Measurements from ENCODE around the gene CAMSAP1. TPM values are rescaled to one million over a fixed set of nuclear protein-coding genes. Genes with fewer than 3 reads are reported as not detected.

Gene CAMSAP1
- total RNA-seq, 2 experiments from 2014 or later: 30.4 to 33.0 TPM

DNA sequence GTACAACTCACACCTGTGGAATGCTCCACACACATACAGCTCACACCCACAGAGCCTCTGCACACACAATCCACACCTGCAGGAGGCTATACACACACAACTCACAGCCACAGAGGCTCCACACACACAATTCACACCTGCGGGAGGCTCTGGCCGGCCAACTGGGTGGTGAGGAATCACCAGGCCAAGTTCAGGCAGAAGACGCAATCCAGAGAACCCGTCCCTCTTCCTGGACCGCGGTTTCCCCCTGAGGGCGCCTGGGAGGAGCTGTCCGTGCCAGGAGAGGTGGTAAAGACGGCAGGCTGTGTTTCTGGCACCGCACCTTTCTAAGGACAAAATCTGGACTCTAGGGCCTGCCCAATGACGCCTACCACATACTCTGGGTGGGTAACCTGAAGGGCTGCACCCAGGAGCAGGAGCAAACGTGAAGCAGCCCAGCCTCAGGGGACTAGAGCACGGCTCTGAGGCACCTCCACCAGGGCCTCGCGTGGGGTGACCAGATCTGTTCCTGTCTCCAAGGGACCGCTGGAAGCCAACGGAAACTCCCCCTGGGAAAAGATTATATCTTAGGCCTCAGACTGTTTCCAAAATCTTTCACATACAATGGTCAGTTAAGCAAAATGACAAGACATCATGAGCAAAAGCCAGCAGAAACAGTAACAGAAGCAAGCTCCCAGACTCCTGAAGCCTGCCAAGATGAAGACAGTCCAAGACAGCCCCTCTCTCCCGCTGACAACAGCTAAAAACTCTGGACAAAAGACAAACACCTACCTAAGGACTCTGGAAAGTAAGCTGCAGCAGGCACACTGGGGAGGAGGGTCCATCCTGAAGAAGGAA is 16.9 kb downstream of the CAMSAP1 start:
- Histone ChIP-seq H3K4me1 (ENCODE audit: insufficient read depth, low read length, poor library complexity, severe bottlenecking) (peaks cover 38% of the 10 kb centered on the region), H3K9me2 (ENCODE audit: insufficient read depth, low read length) (no peaks in the 10 kb centered on the region), H3K79me2 (ENCODE audit: insufficient read depth, low read depth, low read length) (peaks cover 70% of the 10 kb centered on the region), H3K27ac (ENCODE audit: low read depth, low read length, poor library complexity, severe bottlenecking) (no peak overlapping the region), H3K9me3 (ENCODE audit: low read length) (peaks cover 9% of the 10 kb centered on the region; the same call in 1 of the 2 replicates), H4K20me1 (ENCODE audit: insufficient read depth, low read length) (peaks cover 19% of the 10 kb centered on the region), H3K4me3 (ENCODE audit: low read depth, low read length, poor library complexity, severe bottlenecking) (no peak overlapping the region), H3K4me2 (ENCODE audit: low read length) (no peak overlapping the region), H3K36me3 (ENCODE audit: insufficient read depth, low read length) (peaks cover 9% of the 10 kb centered on the region; the same call in 1 of the 2 replicates), H2AFZ (ENCODE audit: low read length) (no peak overlapping the region)
- intact Hi-C loops (cut with micrococcal nuclease; ENCODE audit: unreplicated experiment): no loop called here
- DNase-seq (ENCODE audit: low spot score): no peak
- POLR2A ChIA-PET: interaction anchor here (1.1 kb wide), 1 partner anchor 41 kb away, joined by 3 read pairs; no protein-coding TSS in a partner anchor
- no TSS peak for BruUV-seq (replicated peaks)
- TF ChIP-seq EZH2phosphoT487 (IDR thresholded peaks at IDR 0.05; ENCODE audit: borderline replicate concordance, low read depth, low read length): no peak
- TF ChIP-seq, protein P1, sequence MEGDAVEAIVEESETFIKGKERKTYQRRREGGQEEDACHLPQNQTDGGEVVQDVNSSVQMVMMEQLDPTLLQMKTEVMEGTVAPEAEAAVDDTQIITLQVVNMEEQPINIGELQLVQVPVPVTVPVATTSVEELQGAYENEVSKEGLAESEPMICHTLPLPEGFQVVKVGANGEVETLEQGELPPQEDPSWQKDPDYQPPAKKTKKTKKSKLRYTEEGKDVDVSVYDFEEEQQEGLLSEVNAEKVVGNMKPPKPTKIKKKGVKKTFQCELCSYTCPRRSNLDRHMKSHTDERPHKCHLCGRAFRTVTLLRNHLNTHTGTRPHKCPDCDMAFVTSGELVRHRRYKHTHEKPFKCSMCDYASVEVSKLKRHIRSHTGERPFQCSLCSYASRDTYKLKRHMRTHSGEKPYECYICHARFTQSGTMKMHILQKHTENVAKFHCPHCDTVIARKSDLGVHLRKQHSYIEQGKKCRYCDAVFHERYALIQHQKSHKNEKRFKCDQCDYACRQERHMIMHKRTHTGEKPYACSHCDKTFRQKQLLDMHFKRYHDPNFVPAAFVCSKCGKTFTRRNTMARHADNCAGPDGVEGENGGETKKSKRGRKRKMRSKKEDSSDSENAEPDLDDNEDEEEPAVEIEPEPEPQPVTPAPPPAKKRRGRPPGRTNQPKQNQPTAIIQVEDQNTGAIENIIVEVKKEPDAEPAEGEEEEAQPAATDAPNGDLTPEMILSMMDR (conservative IDR thresholded peaks at IDR 0.05; ENCODE audit: low read length): no peak
- CTCF ChIA-PET (ENCODE audit: unreplicated experiment): no interaction called here

DNA sequence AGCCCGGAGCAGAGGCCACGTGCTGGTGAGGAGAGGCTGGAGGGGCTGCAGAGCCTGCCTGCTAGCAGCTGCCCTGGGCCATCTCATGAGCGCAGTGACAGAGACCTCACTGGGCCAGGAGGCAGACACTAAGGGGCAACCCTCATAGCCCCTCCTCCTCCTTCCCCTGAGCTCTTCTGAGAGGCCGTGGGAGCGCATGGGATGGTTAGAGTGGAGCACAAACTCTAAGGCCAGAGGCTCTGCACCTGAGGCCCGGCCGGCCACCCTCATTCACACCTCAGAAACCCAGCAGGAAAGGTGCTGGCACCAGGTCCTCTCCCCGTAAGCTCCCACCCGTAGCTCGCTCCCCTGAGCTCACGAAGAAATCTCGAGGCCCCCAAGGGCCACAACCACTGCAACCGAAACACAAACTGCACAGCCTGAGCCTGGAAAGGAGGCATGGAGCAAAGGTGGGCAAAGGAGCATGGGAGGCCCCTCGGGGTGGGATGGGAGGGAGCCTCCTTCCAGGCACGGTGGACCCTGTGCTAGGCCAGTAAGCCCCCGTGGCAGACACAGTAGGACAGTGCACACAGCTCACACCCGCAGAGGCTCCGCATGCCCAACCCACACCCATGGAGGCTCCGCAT is 17.7 kb downstream of the CAMSAP1 start:
- H3K27ac ChIP-seq (ENCODE audit: low read depth, low read length, poor library complexity, severe bottlenecking): no peak overlapping the region
- no TSS peak for BruUV-seq (replicated peaks)
- H3K36me3 ChIP-seq (ENCODE audit: insufficient read depth, low read length): 0 out of 2 replicates have a peak, but pooled peaks cover 2% of the 10 kb centered on the region
- no peaks in the 10 kb centered on the region for H3K9me2 ChIP-seq (ENCODE audit: insufficient read depth, low read length)
- 0 out of 2 replicates have a peak, but pooled peaks cover 2% of the 10 kb centered on the region for H3K9me3 ChIP-seq (ENCODE audit: low read length)
- TF ChIP-seq EZH2phosphoT487 (IDR thresholded peaks at IDR 0.05; ENCODE audit: borderline replicate concordance, low read depth, low read length): no peak
- TF ChIP-seq, protein P1 (conservative IDR thresholded peaks at IDR 0.05; ENCODE audit: low read length): no peak
- peak overlapping the region; percentile 67 for H3K4me2 ChIP-seq (ENCODE audit: low read length)
- CTCF ChIA-PET (ENCODE audit: unreplicated experiment): interaction anchor here (0.7 kb wide), 1 partner anchor 46 kb away, joined by 3 read pairs; no protein-coding TSS in a partner anchor
- peaks cover 16% of the 10 kb centered on the region for H4K20me1 ChIP-seq (ENCODE audit: insufficient read depth, low read length)
- POLR2A ChIA-PET: interaction anchor here (1.1 kb wide), 1 partner anchor 41 kb away, joined by 3 read pairs; no protein-coding TSS in a partner anchor
- intact Hi-C loops (cut with micrococcal nuclease; ENCODE audit: unreplicated experiment): no loop called here
- peaks cover 38% of the 10 kb centered on the region for H3K4me1 ChIP-seq (ENCODE audit: insufficient read depth, low read length, poor library complexity, severe bottlenecking)
- H3K4me3 ChIP-seq (ENCODE audit: low read depth, low read length, poor library complexity, severe bottlenecking): peak overlapping the region; percentile 48
- peaks cover 67% of the 10 kb centered on the region for H3K79me2 ChIP-seq (ENCODE audit: insufficient read depth, low read depth, low read length)
- no peak overlapping the region for H2AFZ ChIP-seq (ENCODE audit: low read length)
- no peak for DNase-seq (ENCODE audit: low spot score)

All from OCI-LY7 (cell line).